ENCODE results near the gene PCSK2. TPM values are rescaled to one million over a fixed set of nuclear protein-coding genes. Genes with fewer than 3 reads are reported as not detected.

Gene PCSK2
- polyA plus RNA-seq, 1 donor from 2014 or later = 27.9 TPM

DNA sequence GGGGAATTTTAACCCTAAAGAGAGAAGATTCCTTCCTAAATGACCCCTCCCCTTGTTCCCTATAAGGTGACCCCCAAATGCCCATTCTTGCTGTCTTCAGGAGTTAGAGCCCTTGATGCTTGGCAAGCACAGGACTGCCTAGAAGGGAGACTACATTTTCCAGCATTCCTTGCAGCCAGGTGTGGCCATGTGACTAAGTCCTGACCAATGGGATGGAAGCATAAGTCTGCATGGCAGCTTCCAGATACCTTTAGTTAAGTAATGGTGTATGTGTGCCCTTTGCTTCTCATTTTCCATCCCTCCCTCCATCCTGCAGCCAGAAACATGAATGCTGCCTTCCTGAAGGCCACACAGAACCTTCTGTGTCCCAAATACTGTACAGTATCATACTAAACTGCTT lies 298.8 kb downstream of the PCSK2 start (continued):
- no peak for TF ChIP-seq MXI1 (conservative IDR thresholded peaks at IDR 0.05; ENCODE audit: poor library complexity, severe bottlenecking)

DNA sequence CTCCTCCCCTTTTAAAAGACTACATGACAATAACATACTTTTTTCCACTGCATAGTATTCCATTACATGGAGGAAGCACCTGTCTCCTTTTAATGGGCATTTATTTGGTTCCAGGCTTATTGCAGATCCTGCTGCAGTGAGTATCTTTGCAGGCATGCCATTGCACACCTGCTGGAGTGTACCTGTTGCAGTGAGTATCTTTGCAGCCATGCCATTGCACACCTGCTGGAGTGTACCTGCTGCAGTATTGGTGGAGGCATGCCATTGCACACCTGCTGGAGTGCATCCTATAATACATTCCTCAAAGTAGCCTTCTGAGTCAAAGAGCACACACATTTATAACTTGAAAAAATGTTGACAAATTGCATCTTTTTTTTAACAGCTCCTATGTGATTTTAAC lies 302.7 kb downstream of the PCSK2 start:
- Histone ChIP-seq H3K9me3 (ENCODE audit: low read length) (no peaks in the 10 kb centered on the region), H3K79me2 (replicated peaks; ENCODE audit: insufficient read depth, low read length) (no peaks in the 10 kb centered on the region), H3K36me3 (ENCODE audit: insufficient read depth, low read length) (no peaks in the 10 kb centered on the region), H3K4me2 (ENCODE audit: low read length) (no peak overlapping the region), H3F3A (ENCODE audit: insufficient read depth, low read length, poor library complexity, severe bottlenecking) (no peaks in the 10 kb centered on the region), H3K27ac (ENCODE audit: low read length) (no peak overlapping the region), H4K20me1 (ENCODE audit: insufficient read depth) (no peaks in the 10 kb centered on the region), H3K27me3 (ENCODE audit: insufficient read depth, low read depth, low read length) (peaks cover 18% of the 10 kb centered on the region), H3K9me2 (ENCODE audit: insufficient read depth, low read length) (no peaks in the 10 kb centered on the region), H2AFZ (ENCODE audit: low read depth, low read length) (no peak overlapping the region), H3K9ac (ENCODE audit: low read length) (no peak overlapping the region), H3K4me3 (ENCODE audit: low read length) (no peak overlapping the region)
- TF ChIP-seq MXI1 (conservative IDR thresholded peaks at IDR 0.05; ENCODE audit: poor library complexity, severe bottlenecking) (no peak), EP300 (conservative IDR thresholded peaks at IDR 0.05; ENCODE audit: poor library complexity, severe bottlenecking) (no peak), RAD21 (conservative IDR thresholded peaks at IDR 0.05) (no peak), POLR2AphosphoS5 (IDR thresholded peaks at IDR 0.05) (no peak)
- TF ChIP-seq, protein P1, sequence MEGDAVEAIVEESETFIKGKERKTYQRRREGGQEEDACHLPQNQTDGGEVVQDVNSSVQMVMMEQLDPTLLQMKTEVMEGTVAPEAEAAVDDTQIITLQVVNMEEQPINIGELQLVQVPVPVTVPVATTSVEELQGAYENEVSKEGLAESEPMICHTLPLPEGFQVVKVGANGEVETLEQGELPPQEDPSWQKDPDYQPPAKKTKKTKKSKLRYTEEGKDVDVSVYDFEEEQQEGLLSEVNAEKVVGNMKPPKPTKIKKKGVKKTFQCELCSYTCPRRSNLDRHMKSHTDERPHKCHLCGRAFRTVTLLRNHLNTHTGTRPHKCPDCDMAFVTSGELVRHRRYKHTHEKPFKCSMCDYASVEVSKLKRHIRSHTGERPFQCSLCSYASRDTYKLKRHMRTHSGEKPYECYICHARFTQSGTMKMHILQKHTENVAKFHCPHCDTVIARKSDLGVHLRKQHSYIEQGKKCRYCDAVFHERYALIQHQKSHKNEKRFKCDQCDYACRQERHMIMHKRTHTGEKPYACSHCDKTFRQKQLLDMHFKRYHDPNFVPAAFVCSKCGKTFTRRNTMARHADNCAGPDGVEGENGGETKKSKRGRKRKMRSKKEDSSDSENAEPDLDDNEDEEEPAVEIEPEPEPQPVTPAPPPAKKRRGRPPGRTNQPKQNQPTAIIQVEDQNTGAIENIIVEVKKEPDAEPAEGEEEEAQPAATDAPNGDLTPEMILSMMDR (IDR thresholded peaks at IDR 0.05; ENCODE audit: poor library complexity, severe bottlenecking) = no peak

DNA sequence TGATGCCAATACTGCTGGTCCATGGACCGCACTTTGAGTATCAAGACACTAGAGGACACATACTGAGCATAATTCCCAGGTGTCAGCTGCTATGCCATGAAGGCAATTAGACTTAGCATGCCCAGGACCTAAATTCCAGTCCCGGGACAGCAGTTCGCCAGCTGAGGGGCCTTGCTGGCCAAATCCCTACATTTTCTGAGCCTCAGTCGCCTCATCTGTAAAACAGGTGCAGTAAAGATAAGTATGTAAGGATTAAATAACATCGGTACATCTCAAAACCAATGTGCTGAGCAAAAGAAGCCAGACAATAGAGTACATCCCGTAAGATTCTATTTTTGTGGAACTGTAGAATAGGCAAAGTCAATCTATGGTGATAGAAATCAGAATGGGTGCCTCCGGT lies 303.3 kb downstream of the PCSK2 start:
- peaks cover 18% of the 10 kb centered on the region for H3K27me3 ChIP-seq (ENCODE audit: insufficient read depth, low read depth, low read length)
- peak overlapping the region; percentile 77 for H3K9ac ChIP-seq (ENCODE audit: low read length)
- H2AFZ ChIP-seq (ENCODE audit: low read depth, low read length) = no peak overlapping the region
- peak overlapping the region; percentile 70 for H3K4me3 ChIP-seq (ENCODE audit: low read length)
- H3K27ac ChIP-seq (ENCODE audit: low read length) = no peak overlapping the region
- H3K9me2 ChIP-seq (ENCODE audit: insufficient read depth, low read length) = no peaks in the 10 kb centered on the region
- no peak overlapping the region for H3K4me2 ChIP-seq (ENCODE audit: low read length)
- H3K9me3 ChIP-seq (ENCODE audit: low read length) = no peaks in the 10 kb centered on the region
- TF ChIP-seq SMC3 (conservative IDR thresholded peaks at IDR 0.05; ENCODE audit: poor library complexity) (no peak), EZH2 (IDR thresholded peaks at IDR 0.05; ENCODE audit: borderline replicate concordance, insufficient read depth, low read length, poor library complexity, severe bottlenecking) (no peak), RAD21 (conservative IDR thresholded peaks at IDR 0.05) (no peak), MXI1 (conservative IDR thresholded peaks at IDR 0.05; ENCODE audit: poor library complexity, severe bottlenecking) (no peak), TAF1 (IDR thresholded peaks at IDR 0.05; ENCODE audit: low read depth) (no peak), EP300 (conservative IDR thresholded peaks at IDR 0.05; ENCODE audit: poor library complexity, severe bottlenecking) (no peak), POLR2AphosphoS5 (IDR thresholded peaks at IDR 0.05) (no peak)
- TF ChIP-seq, protein P1 (IDR thresholded peaks at IDR 0.05; ENCODE audit: poor library complexity, severe bottlenecking) = no peak
- TF ChIP-seq, protein P2, sequence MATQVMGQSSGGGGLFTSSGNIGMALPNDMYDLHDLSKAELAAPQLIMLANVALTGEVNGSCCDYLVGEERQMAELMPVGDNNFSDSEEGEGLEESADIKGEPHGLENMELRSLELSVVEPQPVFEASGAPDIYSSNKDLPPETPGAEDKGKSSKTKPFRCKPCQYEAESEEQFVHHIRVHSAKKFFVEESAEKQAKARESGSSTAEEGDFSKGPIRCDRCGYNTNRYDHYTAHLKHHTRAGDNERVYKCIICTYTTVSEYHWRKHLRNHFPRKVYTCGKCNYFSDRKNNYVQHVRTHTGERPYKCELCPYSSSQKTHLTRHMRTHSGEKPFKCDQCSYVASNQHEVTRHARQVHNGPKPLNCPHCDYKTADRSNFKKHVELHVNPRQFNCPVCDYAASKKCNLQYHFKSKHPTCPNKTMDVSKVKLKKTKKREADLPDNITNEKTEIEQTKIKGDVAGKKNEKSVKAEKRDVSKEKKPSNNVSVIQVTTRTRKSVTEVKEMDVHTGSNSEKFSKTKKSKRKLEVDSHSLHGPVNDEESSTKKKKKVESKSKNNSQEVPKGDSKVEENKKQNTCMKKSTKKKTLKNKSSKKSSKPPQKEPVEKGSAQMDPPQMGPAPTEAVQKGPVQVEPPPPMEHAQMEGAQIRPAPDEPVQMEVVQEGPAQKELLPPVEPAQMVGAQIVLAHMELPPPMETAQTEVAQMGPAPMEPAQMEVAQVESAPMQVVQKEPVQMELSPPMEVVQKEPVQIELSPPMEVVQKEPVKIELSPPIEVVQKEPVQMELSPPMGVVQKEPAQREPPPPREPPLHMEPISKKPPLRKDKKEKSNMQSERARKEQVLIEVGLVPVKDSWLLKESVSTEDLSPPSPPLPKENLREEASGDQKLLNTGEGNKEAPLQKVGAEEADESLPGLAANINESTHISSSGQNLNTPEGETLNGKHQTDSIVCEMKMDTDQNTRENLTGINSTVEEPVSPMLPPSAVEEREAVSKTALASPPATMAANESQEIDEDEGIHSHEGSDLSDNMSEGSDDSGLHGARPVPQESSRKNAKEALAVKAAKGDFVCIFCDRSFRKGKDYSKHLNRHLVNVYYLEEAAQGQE (IDR thresholded peaks at IDR 0.05; ENCODE audit: borderline replicate concordance) = no peak
- H3K36me3 ChIP-seq (ENCODE audit: insufficient read depth, low read length) = no peaks in the 10 kb centered on the region
- H3K79me2 ChIP-seq (replicated peaks; ENCODE audit: insufficient read depth, low read length) = no peaks in the 10 kb centered on the region
- H4K20me1 ChIP-seq (ENCODE audit: insufficient read depth) = no peaks in the 10 kb centered on the region
- no peaks in the 10 kb centered on the region for H3F3A ChIP-seq (ENCODE audit: insufficient read depth, low read length, poor library complexity, severe bottlenecking)
